ENCODE measurements around the gene DBNDD1.

The DBNDD1 gene

DNA sequence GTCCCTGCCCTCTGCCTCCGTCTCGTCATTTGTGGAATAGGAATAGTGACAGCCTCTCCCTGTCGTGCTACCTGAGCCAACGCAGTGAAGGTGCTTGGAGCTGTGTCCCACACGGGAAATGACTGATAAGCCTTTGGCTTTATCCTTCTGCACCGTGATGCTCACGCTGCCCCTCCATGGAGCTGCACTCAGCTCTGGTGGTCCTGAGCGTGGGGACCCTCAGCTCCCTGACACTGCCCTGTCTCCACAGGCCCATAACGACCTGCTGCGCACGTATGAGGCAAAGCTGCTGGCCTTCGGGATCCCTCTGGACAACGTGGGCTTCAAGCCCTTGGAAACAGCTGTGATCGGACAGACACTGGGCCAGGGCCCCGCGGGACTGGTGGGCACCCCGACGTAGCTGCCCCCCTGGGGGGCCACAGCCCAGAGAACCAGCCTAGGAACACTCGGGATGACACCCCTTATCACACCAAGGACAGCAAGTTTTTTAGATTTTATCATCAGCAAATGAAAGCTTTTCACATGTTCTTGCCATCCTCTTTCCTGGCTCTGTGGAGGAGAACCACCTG, 23.8 kb upstream of the DBNDD1 start:
- TF ChIP-seq, protein P1, sequence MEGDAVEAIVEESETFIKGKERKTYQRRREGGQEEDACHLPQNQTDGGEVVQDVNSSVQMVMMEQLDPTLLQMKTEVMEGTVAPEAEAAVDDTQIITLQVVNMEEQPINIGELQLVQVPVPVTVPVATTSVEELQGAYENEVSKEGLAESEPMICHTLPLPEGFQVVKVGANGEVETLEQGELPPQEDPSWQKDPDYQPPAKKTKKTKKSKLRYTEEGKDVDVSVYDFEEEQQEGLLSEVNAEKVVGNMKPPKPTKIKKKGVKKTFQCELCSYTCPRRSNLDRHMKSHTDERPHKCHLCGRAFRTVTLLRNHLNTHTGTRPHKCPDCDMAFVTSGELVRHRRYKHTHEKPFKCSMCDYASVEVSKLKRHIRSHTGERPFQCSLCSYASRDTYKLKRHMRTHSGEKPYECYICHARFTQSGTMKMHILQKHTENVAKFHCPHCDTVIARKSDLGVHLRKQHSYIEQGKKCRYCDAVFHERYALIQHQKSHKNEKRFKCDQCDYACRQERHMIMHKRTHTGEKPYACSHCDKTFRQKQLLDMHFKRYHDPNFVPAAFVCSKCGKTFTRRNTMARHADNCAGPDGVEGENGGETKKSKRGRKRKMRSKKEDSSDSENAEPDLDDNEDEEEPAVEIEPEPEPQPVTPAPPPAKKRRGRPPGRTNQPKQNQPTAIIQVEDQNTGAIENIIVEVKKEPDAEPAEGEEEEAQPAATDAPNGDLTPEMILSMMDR (IDR thresholded peaks at IDR 0.05): no peak

GRCh38 chr16:90041896-90042473, 22.7 kb upstream of the DBNDD1 start:
- TF ChIP-seq, protein P1 (IDR thresholded peaks at IDR 0.05): no peak

- TF ChIP-seq, protein P1 (IDR thresholded peaks at IDR 0.05): no peak
These were observed 21.1 kb upstream of the DBNDD1 start for GRCh38 chr16:90040152-90041023.

- TF ChIP-seq, protein P1 (IDR thresholded peaks at IDR 0.05): no peak
These were observed 18.0 kb upstream of the DBNDD1 start for GRCh38 chr16:90037276-90037675.

DNA sequence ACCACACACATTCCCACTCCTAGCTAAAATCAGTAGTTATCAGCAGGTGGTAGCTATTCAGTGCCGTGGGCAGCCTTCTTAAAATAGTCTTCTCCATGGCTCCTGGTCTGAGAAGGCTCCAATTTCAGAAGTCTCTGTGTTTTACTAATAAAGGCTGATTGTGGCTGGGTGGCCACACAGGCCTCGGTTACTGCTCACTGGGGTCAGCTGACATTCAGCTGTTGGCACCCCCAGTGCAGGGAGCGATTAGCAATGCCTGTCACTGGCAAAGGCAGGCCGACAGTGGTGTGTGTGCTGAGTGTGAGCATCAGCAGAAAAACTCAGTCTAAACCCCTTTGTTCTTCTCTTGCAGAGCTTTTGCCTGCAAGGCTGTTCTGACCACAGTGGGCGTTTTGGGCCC, 16.6 kb upstream of the DBNDD1 start:
- TF ChIP-seq, protein P1 (IDR thresholded peaks at IDR 0.05): no peak

DNA sequence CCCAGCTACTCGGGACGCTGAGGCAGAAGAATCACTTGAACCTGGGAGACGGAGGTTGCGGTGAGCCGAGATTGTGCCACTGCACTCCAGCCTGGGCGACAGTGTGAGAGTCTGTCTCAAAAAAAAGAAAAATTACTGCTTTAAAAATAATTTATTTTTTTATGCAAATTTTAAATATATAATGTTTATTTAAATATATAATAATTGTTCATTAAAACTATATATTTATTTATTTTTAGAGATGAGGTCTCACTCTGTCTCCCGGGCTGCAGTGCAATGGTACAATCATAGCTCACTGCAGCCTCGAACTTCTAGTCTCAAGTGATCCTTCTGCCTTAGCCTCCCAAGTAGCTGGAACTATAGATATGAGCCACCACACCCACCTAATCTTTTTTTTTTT, 15.2 kb upstream of the DBNDD1 start:
- TF ChIP-seq, protein P1 (IDR thresholded peaks at IDR 0.05): no peak

DNA sequence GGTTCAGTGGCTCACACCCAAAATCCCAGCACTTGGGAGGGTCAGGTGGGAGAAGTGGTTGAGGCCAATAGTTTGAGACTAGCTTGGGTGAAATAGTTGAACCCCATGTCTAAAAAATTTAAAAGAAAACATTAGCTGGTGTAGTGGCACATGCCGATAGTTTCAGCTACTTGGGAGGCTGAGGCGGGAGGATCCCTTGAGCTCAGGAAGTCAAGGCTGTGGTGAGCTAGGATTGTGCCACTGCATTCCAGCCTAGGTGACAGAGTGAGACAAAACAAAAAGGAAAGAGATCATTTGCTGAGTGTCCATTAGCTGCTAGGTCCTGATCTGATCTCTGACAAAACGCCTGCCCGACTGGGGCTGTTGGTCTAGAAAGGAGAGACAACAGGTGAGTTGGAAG, 14.1 kb upstream of the DBNDD1 start:
- TF ChIP-seq, protein P1 (IDR thresholded peaks at IDR 0.05): no peak

Measured in LNCAP (cell line).